Upper lobe of right lung (tissue), 1 donor: Measurements from ENCODE around the gene PLCB3. TPM values are rescaled to one million over a fixed set of nuclear protein-coding genes. Genes with fewer than 3 reads are reported as not detected.
A peak's percentile ranks its signal among the peaks of the same experiment; 100 is the strongest.

ENCODE experiments used
- ATAC-seq: fragments of 200-7000 bp; cut with Tn5 transposase; one replicate; pipeline ENCODE4 v1.9.1; 2020; ENCODE audit warnings: mild to moderate bottlenecking, moderate library complexity
- DNase-seq: peaks from one replicate; pipeline ENCODE4 v3.0.0-alpha.2; 2020
- H3K27ac ChIP-seq: fragments of 200-600 bp; one replicate; pipeline ENCODE4 v1.8.0; 2022
- H3K27me3 ChIP-seq: fragments of 200-600 bp; one replicate; pipeline ENCODE4 v1.8.0; 2022; ENCODE audit warnings: mild to moderate bottlenecking
- H3K36me3 ChIP-seq: fragments of 200-600 bp; one replicate; pipeline ENCODE4 v1.8.0; 2022
- H3K4me1 ChIP-seq: fragments of 200-600 bp; one replicate; pipeline ENCODE4 v1.8.0; 2022
- H3K4me3 ChIP-seq: fragments of 200-600 bp; one replicate; pipeline ENCODE4 v1.8.0; 2022; ENCODE audit warnings: mild to moderate bottlenecking
- H3K9me3 ChIP-seq: fragments of 200-600 bp; one replicate; pipeline ENCODE4 v1.8.0; 2022
- CTCF ChIP-seq: fragments of 200-600 bp; IDR thresholded peaks from one replicate; pipeline ENCODE4 v1.8.0; 2022; ENCODE audit warnings: antibody characterized with exemption
- intact Hi-C: fragments of 100-400 bp; cut with DNase I; formaldehyde crosslinking; loops from one replicate; pipeline ENCODE4 v1.11.0; 2022
- total RNA-seq: library from RNA; stranded (reverse); fragmentation: NEBNext Ultra II Directional; extraction: Animal tissue kit (Norgen Biotek cat#: 25700); gene quantifications from one replicate; pipeline ENCODE4 v1.2.1, GENCODE V29; 2021
- donor health status: DM: no; HTN: yes; CAD: no; lungs with severe emphysema.

PLCB3 gene
- total RNA-seq, 1 donor from 2014 or later = 32.4 TPM

- ATAC-seq = no peak
- no peaks in the 10 kb centered on the region for H3K9me3 ChIP-seq
- peak overlapping the region; percentile 92 for H3K27ac ChIP-seq
- peak; percentile 79 for DNase-seq
- no peaks in the 10 kb centered on the region for H3K27me3 ChIP-seq
- peaks cover 31% of the 10 kb centered on the region for H3K36me3 ChIP-seq
- intact Hi-C loops = no loop called here
- TF ChIP-seq CTCF = no peak
- peak overlapping the region; percentile 73 for H3K4me3 ChIP-seq
- peaks cover 26% of the 10 kb centered on the region for H3K4me1 ChIP-seq
Measured at GRCh38 chr11:64268025-64268892, 16.9 kb downstream of the PLCB3 start.

- ATAC-seq = peak; percentile 32
- Histone ChIP-seq H3K4me3 (peak overlapping the region; percentile 73), H3K27ac (peak overlapping the region; percentile 92), H3K36me3 (peaks cover 23% of the 10 kb centered on the region), H3K27me3 (no peaks in the 10 kb centered on the region), H3K9me3 (no peaks in the 10 kb centered on the region), H3K4me1 (peaks cover 29% of the 10 kb centered on the region)
- intact Hi-C loops = no loop called here
- peak; percentile 88 for DNase-seq
- TF ChIP-seq CTCF = no peak
Measured at GRCh38 chr11:64268893-64269539, 17.7 kb downstream of the PLCB3 start.

GRCh38 chr11:64269540-64270220 lies 18.4 kb downstream of the PLCB3 start:
- ATAC-seq (peak; percentile 87), DNase-seq (peak; percentile 98)
- intact Hi-C loops = no loop called here
- Histone ChIP-seq H3K36me3 (peaks cover 22% of the 10 kb centered on the region), H3K4me1 (peaks cover 29% of the 10 kb centered on the region), H3K9me3 (no peaks in the 10 kb centered on the region), H3K27ac (peak overlapping the region; percentile 92), H3K27me3 (no peaks in the 10 kb centered on the region), H3K4me3 (peak overlapping the region; percentile 73)
- peak; percentile 11 for TF ChIP-seq CTCF

- intact Hi-C loops = no loop called here
- Histone ChIP-seq H3K27ac (no peak overlapping the region), H3K4me1 (peaks cover 9% of the 10 kb centered on the region), H3K36me3 (peaks cover 28% of the 10 kb centered on the region), H3K4me3 (no peak overlapping the region), H3K9me3 (no peaks in the 10 kb centered on the region), H3K27me3 (no peaks in the 10 kb centered on the region)
- DNase-seq = no peak
- TF ChIP-seq CTCF = no peak
- no peak for ATAC-seq
Measured at GRCh38 chr11:64275031-64275800, 23.9 kb downstream of the PLCB3 start.

GRCh38 chr11:64275841-64276240 lies 24.5 kb downstream of the PLCB3 start:
- no peak for TF ChIP-seq CTCF
- Histone ChIP-seq H3K27ac (no peak overlapping the region), H3K4me1 (peaks cover 9% of the 10 kb centered on the region), H3K4me3 (no peak overlapping the region), H3K36me3 (peaks cover 28% of the 10 kb centered on the region), H3K9me3 (no peaks in the 10 kb centered on the region), H3K27me3 (no peaks in the 10 kb centered on the region)
- intact Hi-C loops = no loop called here
- DNase-seq (no peak), ATAC-seq (no peak)
